ENCODE measurements around the gene GTF3C1.

- TF ChIP-seq, protein P1, sequence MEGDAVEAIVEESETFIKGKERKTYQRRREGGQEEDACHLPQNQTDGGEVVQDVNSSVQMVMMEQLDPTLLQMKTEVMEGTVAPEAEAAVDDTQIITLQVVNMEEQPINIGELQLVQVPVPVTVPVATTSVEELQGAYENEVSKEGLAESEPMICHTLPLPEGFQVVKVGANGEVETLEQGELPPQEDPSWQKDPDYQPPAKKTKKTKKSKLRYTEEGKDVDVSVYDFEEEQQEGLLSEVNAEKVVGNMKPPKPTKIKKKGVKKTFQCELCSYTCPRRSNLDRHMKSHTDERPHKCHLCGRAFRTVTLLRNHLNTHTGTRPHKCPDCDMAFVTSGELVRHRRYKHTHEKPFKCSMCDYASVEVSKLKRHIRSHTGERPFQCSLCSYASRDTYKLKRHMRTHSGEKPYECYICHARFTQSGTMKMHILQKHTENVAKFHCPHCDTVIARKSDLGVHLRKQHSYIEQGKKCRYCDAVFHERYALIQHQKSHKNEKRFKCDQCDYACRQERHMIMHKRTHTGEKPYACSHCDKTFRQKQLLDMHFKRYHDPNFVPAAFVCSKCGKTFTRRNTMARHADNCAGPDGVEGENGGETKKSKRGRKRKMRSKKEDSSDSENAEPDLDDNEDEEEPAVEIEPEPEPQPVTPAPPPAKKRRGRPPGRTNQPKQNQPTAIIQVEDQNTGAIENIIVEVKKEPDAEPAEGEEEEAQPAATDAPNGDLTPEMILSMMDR (IDR thresholded peaks at IDR 0.05) = no peak
- TF ChIP-seq POLR2A (IDR thresholded peaks at IDR 0.05) = no peak
- no peak for TF ChIP-seq POLR2AphosphoS5 (IDR thresholded peaks at IDR 0.05)
Measured at GRCh38 chr16:27417047-27417671, 132.6 kb downstream of the GTF3C1 start.

All from breast epithelium (tissue), 3 donors.